Measurements from ENCODE around the gene DCDC2B. TPM values are rescaled to one million over a fixed set of nuclear protein-coding genes. Genes with fewer than 3 reads are reported as not detected.

The DCDC2B gene
- total RNA-seq, 1 donor from 2014 or later = not detected

- peak within 1 kb of the TSS; percentile 83 for H3K4me3 ChIP-seq (ENCODE audit: low read depth, low read length)
- no peak for DNase-seq (ENCODE audit: low read depth)
- TF ChIP-seq CTCF (conservative IDR thresholded peaks at IDR 0.05; ENCODE audit: low read depth, low read length) = no peak
Observed at GRCh38 chr1:32200226-32201010, 8.5 kb upstream of the DCDC2B start, which contains the start of gene CCDC28B. CCDC28B (plus strand) TSS chr1:32200595; CDS start chr1:32201936, 1,341 bp downstream.

- H3K4me3 ChIP-seq (ENCODE audit: low read depth, low read length) = peak overlapping the region; percentile 83
- no peak for TF ChIP-seq CTCF (conservative IDR thresholded peaks at IDR 0.05; ENCODE audit: low read depth, low read length)
- no peak for DNase-seq (ENCODE audit: low read depth)
Observed at GRCh38 chr1:32201011-32201855, 7.7 kb upstream of the DCDC2B start.

GRCh38 chr1:32204943-32205361 lies 3.9 kb upstream of the DCDC2B start:
- no peak for TF ChIP-seq CTCF (conservative IDR thresholded peaks at IDR 0.05; ENCODE audit: low read depth, low read length)
- DNase-seq (ENCODE audit: low read depth) = no peak

GRCh38 chr1:32205401-32206370 lies 3.2 kb upstream of the DCDC2B start, which contains the start of gene IQCC:
IQCC (plus strand) TSS chr1:32205671; CDS start chr1:32205682, 11 bp downstream.
- H3K4me3 ChIP-seq (ENCODE audit: low read depth, low read length) = peak within 1 kb of the TSS; percentile 65
- DNase-seq (ENCODE audit: low read depth) = no peak
- no peak for TF ChIP-seq CTCF (conservative IDR thresholded peaks at IDR 0.05; ENCODE audit: low read depth, low read length)

More at GRCh38 chr1:32204943-32205361, 3.9 kb upstream of the DCDC2B start:
- H3K4me3 ChIP-seq (ENCODE audit: low read depth, low read length) = peak overlapping the region; percentile 65

- TF ChIP-seq CTCF (conservative IDR thresholded peaks at IDR 0.05; ENCODE audit: low read depth, low read length) = no peak
- no peak for DNase-seq (ENCODE audit: low read depth)
- H3K4me3 ChIP-seq (ENCODE audit: low read depth, low read length) = no peak overlapping the region
Observed at GRCh38 chr1:32208469-32208868, 420 bp upstream of the DCDC2B start.
